GM13976 (cell line): ENCODE results near the gene SLC19A2.

Experiments
- DNase-seq: peaks from one replicate; pipeline ENCODE4 v3.0.0; 2012; ENCODE audit warnings: low spot score
- in situ Hi-C: fragments of 300-500 bp; cut with MboI; formaldehyde crosslinking; loops from one replicate; pipeline ENCODE4 v1.12.0; 2022; ENCODE audit warnings: low sequenced_read_pairs, mixed read lengths, inconsistent platforms; ENCODE audit not compliant: unreplicated experiment
- TF ChIP-seq, protein P1 (sequence below): IDR thresholded peaks from 2 replicates; pipeline ENCODE4 v1.5.1; 2012; ENCODE audit warnings: borderline replicate concordance, mild to moderate bottlenecking; ENCODE audit not compliant: insufficient read depth; ENCODE audit errors: extremely low read depth, missing control alignments, control extremely low read depth

The SLC19A2 gene

DNA sequence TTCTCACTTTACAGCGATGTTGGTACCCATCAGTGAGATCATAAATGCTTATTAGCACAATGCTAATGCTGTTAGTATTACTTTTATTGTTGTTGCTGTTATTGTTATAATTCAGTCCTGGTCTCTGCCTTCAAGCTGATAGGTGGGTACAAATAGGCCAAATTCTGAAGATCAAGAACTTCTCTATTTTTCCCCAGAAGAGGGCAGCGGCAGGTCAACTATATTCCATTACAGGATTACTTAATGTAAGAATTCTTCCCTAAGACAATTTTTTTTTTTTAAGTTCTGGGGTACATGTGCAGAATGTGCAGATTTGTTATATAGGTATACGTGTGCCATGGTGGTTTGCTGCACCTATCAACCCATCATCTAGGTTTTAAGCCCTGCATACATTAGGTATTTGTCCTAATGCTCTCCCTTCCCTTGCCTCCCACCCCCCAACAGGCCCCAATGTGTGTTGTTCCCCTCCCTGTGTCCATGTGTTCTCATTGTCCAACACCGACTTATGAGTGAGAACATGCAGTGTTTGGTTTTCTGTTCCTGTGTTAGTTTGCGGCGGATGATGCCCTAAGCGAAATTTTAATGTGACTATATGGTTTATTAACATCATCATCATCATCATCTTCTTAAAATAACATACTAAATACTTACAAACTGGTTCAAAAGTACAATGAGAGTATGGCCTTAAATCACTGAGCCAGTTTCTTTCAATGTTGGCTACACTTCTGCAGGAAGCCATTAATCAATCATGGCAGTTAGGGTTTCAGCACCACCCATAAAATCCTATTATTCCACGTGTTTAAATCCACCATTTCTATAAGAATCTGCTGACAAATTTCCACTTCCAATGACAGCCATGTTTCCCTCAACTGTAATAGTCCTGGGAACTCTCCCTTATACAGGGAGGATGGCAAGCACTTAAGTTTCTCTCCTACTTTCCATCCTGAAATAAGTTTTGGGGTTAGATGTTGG, 19.2 kb downstream of the SLC19A2 start:
- DNase-seq, result no peak
- TF ChIP-seq, protein P1, sequence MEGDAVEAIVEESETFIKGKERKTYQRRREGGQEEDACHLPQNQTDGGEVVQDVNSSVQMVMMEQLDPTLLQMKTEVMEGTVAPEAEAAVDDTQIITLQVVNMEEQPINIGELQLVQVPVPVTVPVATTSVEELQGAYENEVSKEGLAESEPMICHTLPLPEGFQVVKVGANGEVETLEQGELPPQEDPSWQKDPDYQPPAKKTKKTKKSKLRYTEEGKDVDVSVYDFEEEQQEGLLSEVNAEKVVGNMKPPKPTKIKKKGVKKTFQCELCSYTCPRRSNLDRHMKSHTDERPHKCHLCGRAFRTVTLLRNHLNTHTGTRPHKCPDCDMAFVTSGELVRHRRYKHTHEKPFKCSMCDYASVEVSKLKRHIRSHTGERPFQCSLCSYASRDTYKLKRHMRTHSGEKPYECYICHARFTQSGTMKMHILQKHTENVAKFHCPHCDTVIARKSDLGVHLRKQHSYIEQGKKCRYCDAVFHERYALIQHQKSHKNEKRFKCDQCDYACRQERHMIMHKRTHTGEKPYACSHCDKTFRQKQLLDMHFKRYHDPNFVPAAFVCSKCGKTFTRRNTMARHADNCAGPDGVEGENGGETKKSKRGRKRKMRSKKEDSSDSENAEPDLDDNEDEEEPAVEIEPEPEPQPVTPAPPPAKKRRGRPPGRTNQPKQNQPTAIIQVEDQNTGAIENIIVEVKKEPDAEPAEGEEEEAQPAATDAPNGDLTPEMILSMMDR, result no peak
- in situ Hi-C loops, result loop anchor here (10.0 kb wide), 1 partner anchor 78 kb away; no protein-coding TSS in a partner anchor

DNA sequence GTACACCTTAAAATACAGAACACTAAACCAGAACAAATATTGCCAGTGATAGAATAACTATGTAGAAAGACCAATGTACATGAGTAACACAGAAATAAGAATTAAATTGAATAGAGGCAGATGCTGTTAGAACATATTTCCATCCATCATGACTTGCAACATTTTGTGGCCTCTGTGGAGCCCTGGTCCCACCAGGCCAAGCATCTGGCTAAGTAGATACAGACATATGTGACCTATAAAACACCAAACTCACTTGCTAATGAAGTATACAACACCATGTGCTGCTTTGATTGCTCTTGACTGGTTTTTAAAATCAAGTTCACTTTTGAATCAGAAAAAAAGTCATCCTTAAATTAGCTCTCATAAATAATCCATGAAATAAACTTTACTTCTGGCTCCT, 20.5 kb downstream of the SLC19A2 start:
- no peak for DNase-seq
- TF ChIP-seq, protein P1, result no peak
- in situ Hi-C loops, result loop anchor here (10.0 kb wide), 1 partner anchor 80 kb away; no protein-coding TSS in a partner anchor

DNA sequence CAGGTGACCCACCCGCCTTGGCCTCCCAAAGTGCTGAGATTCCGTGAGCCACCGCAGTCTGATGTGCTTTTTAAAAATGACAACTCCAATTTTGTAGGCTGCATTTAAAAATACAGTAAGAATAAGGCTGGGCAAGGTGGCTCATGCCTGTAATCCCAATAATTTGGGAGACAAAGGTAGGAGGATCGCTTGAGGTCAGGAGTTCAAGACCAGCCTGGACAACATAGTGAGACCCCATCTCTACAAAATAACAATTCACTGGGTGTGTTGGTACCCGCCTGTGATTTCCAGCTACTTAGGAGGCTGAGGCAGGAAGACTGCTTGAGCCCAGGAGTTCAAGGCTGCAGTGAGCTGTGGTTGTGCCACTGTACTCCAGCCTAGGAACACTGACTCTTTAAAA, 23.4 kb downstream of the SLC19A2 start:
- no peak for DNase-seq
- in situ Hi-C loops, result loop anchor here (10.0 kb wide), 1 partner anchor 82 kb away; no protein-coding TSS in a partner anchor
- TF ChIP-seq, protein P1, result no peak

DNA sequence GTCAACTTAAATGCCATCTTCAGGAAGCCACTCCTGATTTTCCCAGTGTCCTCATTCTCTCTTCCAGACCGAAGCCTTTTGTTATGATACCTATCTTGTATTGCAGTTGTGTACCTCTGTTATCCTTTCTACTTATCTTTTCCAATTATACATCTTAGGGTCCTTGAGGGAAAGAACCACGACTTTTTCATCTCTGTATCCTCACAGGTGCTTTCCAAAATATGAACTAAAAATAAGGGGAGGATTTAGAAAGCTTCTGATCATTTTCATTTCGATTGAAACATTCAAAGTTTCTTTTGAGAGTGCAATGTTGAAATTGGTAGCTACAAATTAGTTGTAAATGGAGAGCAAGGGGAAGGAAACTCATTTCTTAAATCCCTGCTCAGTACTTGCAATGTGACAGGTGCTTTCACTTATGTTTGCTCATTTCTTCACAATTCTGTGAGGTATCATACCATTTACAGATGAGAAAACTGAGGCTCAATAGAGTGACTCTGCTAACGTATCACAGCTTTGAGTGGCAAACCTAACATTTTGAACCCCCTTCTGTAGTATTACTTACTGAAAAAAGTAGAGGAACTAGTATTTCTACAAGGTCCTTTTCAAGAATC, 24.2 kb downstream of the SLC19A2 start:
- no peak for DNase-seq
- in situ Hi-C loops, result loop anchor here (10.0 kb wide), 1 partner anchor 83 kb away; no protein-coding TSS in a partner anchor
- TF ChIP-seq, protein P1, result no peak

DNA sequence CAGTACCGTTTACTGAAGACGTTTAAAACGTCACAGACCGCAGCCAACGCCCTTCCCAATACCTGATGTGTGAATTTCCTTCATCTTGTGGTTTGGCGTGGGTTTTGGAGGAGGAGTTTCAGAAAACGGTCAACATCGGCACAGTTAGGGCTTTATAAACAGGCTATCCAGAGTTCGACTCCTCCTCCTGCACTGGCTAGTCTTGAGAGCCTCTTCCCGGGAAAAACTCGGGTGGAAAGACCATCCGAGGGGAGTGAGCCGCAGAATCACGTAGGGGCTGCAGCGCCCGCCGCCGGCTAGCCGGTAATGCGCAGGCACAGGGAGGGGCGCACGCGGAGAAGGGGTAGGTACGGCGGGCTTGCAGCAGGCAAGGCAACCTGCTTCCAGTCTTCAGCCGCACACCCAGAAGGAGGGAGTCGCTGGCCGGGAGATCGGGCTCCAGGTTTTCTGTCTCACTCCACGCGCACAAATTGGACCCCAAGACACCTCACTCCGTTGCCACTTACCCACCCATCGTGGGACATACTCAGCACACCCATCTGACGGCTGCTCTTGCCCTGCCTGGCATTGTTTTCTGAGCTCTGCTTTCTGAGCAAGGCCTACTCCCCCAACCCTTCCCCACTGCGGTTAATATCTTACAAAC, 25.4 kb downstream of the SLC19A2 start:
- DNase-seq, result no peak
- TF ChIP-seq, protein P1, result no peak
- in situ Hi-C loops, result loop anchor here (10.0 kb wide), 1 partner anchor 84 kb away; no protein-coding TSS in a partner anchor

DNA sequence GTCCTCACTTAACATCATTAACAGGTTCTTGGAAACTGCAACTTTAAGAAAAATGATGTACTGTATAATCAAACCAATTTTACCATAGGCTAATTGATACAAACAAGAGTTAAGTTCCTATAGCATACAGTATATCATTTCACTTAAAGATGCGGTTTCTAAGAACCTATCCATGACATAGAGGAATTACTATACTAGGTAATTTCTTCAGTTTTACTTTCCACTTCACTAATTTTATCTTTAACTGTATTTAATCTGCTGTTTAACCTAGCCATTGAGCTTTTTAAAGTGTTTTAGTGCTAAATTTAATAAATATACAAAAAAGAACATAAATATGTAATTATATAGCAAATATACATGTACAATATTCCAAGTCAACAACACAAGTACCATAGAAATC, 28.3 kb downstream of the SLC19A2 start:
- DNase-seq, result no peak
- TF ChIP-seq, protein P1, result no peak
- in situ Hi-C loops, result no loop called here
